ENCODE results near the gene ULK3. TPM values are rescaled to one million over a fixed set of nuclear protein-coding genes. Genes with fewer than 3 reads are reported as not detected.

ULK3 gene
- total and polyA plus RNA-seq, 11 donors, result 22.6 to 39.3 (median 29.3) TPM

DNA sequence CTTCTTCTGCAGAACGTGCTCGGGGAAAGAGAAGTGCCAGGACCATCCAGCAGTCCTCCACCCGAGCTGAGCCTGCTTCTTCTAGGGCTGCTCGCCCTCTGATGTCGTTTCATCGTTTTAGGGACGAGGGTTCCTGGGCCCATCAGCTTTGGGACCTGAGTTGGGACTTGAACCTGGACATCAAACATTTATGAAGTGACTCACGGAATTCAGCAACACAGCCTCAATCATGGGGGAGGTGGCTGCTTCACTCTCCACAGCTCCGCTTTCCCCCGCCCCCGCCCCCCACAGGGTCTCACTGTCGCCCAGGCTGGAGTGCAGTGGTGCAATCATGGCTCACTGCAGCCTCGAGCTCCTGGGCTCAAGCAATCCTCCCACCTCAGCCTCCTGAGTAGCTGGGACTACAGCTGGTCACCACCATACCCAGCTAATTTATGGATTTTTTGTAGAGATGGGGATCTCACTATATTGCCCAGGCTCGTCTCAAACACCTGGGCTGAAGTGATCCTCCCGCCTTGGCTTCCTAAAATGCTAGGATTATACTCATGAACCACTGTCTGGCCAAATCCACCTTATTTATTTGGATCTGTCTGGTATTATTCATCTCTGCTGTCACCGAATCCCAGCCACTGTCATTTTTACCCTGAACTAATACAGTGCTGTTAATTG lies 30.9 kb upstream of the ULK3 start:
- H3K4me3 ChIP-seq, result peak overlapping the region; percentile 55 to 95 (median 84)
- peak overlapping the region in 11 of 12 donors; percentile 88 to 100 (median 94) for H3K27ac ChIP-seq
- intact Hi-C loops (cut with DNase I), result loop anchor here in 1 of 10 donors (5.0 kb wide), 1 partner anchor 33 kb away; the partner anchor contains the start of gene FAM219B
- H3K36me3 ChIP-seq, result no peaks in the 10 kb centered on the region
- ATAC-seq (peak in 1 of 4 donors; percentile 16), DNase-seq (peak in 1 of 5 donors; percentile 24)
- H3K9me3 ChIP-seq, result no peaks in the 10 kb centered on the region
- peaks cover 11 to 46% (median 37%) of the 10 kb centered on the region in 12 donors for H3K4me1 ChIP-seq
- 33 to 42% (median 36%) methylated on average over 13 to 16 of the region's 16 CpGs for WGBS, 4 donors
- no peak for TF ChIP-seq POLR2A (IDR thresholded peaks at IDR 0.05)
- TF ChIP-seq, protein P1, sequence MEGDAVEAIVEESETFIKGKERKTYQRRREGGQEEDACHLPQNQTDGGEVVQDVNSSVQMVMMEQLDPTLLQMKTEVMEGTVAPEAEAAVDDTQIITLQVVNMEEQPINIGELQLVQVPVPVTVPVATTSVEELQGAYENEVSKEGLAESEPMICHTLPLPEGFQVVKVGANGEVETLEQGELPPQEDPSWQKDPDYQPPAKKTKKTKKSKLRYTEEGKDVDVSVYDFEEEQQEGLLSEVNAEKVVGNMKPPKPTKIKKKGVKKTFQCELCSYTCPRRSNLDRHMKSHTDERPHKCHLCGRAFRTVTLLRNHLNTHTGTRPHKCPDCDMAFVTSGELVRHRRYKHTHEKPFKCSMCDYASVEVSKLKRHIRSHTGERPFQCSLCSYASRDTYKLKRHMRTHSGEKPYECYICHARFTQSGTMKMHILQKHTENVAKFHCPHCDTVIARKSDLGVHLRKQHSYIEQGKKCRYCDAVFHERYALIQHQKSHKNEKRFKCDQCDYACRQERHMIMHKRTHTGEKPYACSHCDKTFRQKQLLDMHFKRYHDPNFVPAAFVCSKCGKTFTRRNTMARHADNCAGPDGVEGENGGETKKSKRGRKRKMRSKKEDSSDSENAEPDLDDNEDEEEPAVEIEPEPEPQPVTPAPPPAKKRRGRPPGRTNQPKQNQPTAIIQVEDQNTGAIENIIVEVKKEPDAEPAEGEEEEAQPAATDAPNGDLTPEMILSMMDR (IDR thresholded peaks at IDR 0.05), result no peak
- H3K27me3 ChIP-seq, result no peaks in the 10 kb centered on the region

- Histone ChIP-seq H3K27me3 (no peaks in the 10 kb centered on the region), H3K4me3 (peak within 1 kb of the TSS; percentile 55 to 95 (median 84)), H3K36me3 (peaks cover 0 to 5% (median 0%) of the 10 kb centered on the region in 9 donors), H3K27ac (peak within 1 kb of the TSS; percentile 82 to 100 (median 94)), H3K4me1 (peaks cover 11 to 53% (median 43%) of the 10 kb centered on the region in 12 donors), H3K9me3 (no peaks in the 10 kb centered on the region)
- DNase-seq (peak; percentile 95 to 98 (median 95)), ATAC-seq (peak; percentile 95 to 97 (median 96))
- peak in 1 of 2 donors; percentile 85 for TF ChIP-seq POLR2A (IDR thresholded peaks at IDR 0.05)
- TF ChIP-seq, protein P1 (IDR thresholded peaks at IDR 0.05), result no peak
- WGBS, 4 donors, result 0 to 2% (median 1%) methylated on average over 15 to 50 of the region's 52 CpGs
- intact Hi-C loops (cut with DNase I), result loop anchor here in 1 of 10 donors (5.0 kb wide), 1 partner anchor 34 kb away; the partner anchor contains the start of gene FAM219B
Measured at GRCh38 chr15:74873036-74873755, 30.2 kb upstream of the ULK3 start, which contains the start of gene SCAMP2. TSS of gene SCAMP2 (minus strand) at chr15:74873365. CDS start at chr15:74873255, 110 bp downstream.

DNA sequence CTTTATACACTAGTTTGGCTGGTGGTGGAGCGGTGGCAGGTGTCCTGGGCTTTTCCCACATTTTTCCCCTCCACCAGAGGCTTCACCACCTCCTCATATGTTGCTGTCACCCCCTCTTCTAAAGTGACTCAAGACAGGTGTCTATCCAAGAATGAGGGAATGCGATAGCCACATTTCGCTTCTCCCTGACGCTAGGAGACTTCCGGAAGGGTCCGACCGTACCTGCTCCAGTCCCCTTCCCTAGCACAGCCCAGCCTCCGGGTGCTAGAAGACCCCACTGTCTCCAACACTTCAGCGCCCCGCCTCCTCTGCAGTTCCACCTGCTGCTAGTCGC lies 29.7 kb upstream of the ULK3 start:
- H3K27me3 ChIP-seq, result no peaks in the 10 kb centered on the region
- intact Hi-C loops (cut with DNase I), result loop anchor here in 1 of 10 donors (5.0 kb wide), 1 partner anchor 35 kb away; the partner anchor contains the start of gene FAM219B
- ATAC-seq (no peak), DNase-seq (no peak)
- TF ChIP-seq, protein P1 (IDR thresholded peaks at IDR 0.05), result no peak
- TF ChIP-seq POLR2A (IDR thresholded peaks at IDR 0.05), result no peak
- no peaks in the 10 kb centered on the region for H3K9me3 ChIP-seq
- 0 to 2% (median 1%) methylated on average over 11 of the region's 11 CpGs for whole genome bisulfite sequencing, 4 donors
- peaks cover 0 to 9% (median 0%) of the 10 kb centered on the region in 9 donors for H3K36me3 ChIP-seq
- H3K27ac ChIP-seq, result peak overlapping the region; percentile 82 to 100 (median 94)
- peaks cover 11 to 58% (median 49%) of the 10 kb centered on the region in 12 donors for H3K4me1 ChIP-seq
- H3K4me3 ChIP-seq, result peak overlapping the region; percentile 55 to 95 (median 84)

Measured in heart left ventricle (tissue), 16 donors.